ENCODE results near the gene PDE4B. TPM values are rescaled to one million over a fixed set of nuclear protein-coding genes. Genes with fewer than 3 reads are reported as not detected.

PDE4B gene
- total RNA-seq, 1 donor from 2014 or later = 1.6 TPM

DNA sequence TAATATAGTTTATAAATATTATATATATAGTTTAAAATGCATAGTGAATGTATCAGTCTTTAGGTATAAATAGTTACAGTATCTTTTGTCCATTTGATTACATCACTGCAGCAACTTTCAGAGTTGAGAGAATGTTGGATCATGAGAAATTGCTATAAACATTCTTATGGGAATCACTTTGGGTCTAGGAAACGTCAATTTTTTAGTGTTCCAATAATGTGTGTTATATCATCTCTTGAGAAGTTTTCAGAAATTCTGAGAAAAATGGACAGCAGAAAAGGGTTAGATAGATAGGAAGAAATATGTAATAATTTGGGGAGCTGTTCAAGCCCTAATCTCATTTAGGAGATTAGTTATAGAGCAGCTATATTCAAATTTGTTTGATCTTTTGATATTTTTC lies 556.1 kb downstream of the PDE4B start:
- no peak for ATAC-seq

DNA sequence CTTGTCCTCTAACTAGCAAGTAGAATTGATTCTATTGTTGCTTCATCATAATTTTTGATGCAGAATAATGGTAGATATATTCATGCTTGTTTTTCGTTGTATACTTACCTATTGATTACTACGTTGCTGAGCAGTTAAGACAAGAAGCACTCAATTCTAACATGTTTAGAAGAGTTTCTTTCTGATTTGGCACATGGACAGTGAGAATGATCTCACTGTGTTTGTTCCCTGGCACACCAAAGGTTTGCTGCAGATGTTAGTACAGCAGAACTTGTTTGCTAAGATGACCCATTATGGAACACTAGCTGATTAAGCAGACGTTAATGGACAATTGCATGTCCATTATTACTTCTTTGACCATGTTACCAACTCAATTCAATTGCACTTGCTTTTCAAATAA lies 556.5 kb downstream of the PDE4B start:
- no peak for ATAC-seq

DNA sequence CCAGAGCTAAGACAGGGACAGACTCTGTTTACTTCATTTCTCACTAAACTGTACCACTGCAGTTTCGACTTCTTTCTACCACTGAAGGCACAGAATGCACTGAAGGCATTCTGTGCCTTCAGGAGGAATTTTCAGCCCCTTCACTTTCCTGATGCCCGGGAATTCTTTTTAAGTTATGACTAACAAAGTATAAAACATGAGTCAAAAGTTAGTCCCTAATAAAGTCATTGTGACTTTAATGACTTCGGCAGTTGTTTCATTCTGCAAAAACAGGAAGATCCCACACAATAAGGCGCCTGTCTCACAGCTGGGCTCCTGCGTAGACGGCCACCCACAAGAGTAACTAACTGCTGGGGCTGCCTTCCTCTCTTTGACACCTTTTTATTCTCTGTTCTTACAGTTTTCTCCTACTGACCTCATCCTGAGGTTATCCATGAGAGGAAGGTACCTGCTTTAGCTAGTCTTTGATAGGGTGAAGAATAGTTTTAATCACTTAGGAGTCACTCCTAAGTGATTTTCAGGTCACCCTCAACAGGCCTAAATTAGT lies 557.4 kb downstream of the PDE4B start:
- no peak for ATAC-seq

DNA sequence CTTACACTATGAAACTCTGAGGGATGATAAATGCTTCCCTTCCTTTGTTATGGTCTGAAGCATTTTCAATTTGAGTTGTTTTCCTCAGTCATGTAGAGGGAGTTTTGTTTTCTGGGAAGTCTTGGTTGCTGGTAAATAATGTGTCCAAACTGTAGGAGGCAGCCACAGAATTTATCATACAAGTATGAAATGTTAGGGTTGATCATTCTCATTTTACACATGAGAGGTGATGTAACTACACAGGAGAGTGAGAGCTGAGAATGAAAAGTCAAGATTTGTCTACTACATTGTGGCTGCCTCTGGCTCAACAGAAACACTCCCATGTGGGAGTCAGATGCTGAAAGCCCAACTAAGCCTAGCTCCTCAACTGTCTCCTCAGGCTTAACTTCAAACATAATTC lies 558.8 kb downstream of the PDE4B start:
- ATAC-seq = no peak

DNA sequence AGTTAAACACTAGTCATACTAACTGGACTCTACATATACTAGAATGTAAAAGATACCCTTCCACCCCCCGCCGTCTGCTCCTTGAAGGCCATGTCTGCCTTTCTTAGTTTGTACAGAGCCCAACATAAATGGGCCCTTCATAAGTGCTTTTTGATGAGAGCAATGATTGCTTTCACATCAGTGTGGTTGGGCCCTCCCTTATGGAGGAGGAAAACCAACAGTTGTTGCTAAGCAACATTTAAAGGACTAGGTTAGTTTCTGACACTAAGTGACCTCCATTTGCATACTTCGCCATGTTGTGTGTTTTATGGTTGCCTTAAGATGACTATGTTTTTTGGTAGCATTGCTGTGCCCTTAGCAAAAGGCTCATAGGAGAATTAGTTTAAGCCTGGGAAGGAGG lies 559.2 kb downstream of the PDE4B start:
- peak; percentile 39 for ATAC-seq

DNA sequence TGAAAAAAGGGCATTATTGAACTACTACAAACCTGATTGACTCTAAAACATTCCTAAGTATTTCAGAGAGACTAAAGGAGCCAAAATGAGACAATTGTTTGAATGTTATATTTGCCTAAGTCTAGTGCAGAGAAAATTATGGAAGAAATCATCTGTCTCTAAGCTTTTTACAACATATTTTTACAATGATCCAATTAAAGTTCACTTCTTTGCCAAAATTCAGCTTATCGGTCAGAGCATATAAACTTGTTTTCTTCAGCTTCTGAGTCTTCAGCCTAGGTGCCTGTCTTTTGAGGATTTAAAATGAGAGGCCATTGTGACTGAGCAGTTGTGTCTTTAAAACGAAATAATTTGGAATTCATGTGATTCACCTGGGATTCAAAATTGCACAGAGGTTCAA lies 560.1 kb downstream of the PDE4B start:
- ATAC-seq = no peak

DNA sequence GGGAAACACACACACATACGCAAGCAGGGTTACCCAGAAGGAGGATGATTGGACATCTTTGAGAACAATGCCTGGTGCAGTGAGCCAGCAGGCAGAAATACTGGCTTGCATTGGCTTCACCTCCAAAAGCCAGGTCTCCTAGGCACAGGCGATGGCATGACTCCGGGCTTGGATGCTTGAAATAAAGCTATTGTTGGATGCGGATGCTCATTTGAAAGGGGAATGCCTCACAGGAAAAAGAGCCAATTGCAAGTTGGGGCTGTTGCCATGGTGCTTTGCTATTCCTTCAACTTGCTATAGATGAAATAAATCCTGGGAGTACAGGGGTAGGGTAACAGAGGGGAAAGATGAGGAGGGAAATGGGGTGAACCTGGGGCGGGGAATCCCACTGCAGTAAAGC lies 560.6 kb downstream of the PDE4B start:
- ATAC-seq = peak; percentile 32

DNA sequence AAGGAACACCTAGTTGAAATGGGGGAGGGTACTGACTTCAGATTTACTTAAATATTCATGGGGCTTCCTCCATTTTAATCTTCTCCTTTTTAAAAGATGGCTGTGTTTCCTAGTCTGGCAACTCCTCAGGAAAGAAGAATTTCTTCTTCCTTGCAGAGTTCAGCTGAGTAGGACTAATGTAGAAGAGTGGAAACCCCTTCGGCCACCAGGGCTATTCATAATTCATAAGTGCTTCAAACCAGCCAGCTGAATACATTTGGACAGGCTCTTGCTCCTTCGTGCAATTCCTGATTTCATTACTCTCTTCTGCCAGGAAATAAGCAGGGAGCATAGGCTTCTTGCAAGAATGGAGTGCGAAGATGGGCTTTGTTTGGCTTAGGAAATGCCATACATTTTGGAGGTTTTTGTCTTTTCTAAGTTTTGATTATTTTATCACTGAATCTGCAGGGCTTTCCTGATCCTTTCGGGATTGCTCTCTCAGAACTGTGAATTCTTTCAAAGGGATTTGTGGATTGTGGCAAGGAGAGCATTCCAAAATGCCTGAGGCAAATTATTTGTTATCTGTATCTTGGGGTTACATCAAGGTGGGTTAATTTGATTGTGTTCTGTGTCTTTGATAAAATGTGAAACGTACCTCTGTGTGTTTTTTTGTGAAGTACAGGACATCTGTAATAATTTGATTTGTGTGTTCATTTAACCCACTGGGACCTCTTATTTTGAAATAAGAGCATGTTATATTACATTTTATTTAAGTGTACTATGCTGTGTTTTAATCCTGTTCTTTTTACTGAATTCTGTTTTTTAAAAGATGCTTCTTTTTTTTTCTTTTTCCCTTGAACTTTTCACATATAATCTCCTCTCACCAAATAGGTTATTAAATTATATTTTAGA lies 561.9 kb downstream of the PDE4B start:
- no peak for ATAC-seq

DNA sequence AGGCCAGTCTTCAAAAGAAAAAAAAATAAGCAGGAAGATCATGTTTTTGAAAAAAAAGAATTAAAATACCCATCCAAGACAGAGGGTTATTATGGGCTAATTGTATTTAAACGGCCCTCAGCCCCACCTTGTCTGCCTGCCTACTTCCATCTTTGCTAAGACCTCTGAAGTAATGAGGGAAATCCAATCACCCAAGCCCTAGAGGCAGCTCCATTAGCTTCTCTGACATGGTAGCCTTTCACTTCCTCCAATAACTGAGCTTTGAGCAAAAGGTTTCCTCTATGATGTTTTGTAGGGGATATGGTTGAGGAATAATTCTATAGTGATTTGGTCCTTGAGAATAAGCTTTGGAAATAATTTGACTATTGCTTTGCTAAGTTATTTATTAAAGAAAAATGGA lies 563.1 kb downstream of the PDE4B start:
- ATAC-seq = no peak

DNA sequence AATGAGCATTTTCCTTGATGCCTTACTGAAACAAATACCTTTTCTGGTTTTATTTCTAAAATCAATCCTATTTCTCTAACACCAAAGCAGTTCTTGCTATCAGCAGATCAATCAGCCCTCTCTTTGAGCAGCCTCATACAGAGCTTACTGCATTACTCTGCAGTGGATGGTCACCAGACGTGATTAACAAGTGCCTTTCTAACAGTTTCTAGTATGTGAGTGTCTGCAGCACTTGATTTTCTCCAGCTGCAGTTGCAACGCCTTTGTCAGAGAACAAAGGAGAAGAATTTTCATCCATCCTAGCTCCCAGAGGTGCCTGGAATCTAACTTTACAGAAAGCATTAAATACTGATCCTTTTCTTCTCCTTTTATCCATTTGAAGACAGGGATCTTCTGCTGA lies 563.9 kb downstream of the PDE4B start:
- no peak for ATAC-seq

DNA sequence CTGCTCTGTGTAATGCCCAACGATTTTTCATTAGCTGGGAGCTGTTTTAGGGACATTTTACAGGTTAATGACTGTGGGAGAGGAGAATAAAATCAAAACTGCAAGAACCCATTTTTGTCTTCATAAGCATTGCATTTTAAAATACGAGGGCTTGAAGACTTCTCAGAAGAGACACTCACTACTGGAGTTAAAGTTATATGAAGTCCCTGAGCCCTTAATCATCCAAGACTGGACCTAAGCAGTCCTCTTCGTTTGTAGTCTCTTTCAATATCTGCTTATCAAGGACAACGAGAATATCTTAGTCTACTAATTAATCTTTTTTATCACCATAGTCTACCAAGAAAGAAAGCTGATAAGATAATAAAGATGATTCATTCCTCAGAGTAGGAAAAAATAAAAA lies 564.3 kb downstream of the PDE4B start:
- ATAC-seq = no peak

DNA sequence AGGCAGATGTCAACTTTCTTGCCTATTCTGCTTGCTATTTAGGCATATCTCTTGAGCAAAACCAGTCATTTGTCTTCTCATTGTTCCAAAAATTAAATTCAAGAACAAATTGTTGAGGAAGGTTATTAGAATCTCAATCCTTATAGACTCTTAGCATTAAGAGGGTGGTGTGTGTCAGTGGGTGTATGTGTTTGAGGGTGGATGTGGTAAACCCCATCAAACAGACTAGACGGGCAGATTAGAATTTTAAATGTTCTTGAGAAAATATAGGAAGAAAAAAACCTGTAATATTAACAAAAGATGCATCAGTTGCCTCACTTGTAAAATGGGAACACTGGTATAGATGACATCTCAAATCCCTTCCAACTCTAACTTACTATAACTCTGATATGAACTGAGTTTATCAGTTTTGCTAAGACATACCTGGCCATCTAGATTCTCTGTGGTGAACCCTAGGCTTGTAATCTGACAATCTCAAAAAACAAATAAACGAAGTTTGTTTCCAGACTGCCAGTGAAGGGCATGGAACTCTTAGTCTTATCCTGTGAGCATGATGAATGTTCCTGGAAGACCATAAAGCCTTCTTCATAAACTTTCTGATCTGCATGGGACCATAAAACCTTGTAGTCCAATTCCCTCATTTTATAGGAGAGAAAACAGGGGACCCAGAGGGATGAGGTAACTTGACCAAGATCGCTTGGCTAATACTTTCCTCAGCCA lies 564.9 kb downstream of the PDE4B start:
- ATAC-seq = no peak

DNA sequence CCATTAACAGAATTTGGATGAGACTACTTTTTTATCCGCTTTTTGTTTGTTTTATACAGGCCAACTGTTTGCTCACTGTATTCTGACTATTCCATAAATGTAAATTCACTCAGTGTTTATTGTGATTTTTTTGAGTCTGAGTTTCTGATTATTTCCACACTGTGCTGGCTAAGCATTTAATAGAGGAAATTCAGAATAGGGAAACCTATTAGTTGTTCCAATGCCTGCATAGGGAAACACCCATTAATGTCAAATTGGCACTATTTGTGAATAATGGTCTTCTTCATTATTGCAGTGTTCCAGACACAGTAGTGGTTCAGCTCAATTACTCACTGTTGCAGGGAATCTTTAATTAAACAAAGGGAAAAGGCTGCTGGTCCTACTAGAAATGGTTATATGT lies 566.6 kb downstream of the PDE4B start:
- no peak for ATAC-seq

DNA sequence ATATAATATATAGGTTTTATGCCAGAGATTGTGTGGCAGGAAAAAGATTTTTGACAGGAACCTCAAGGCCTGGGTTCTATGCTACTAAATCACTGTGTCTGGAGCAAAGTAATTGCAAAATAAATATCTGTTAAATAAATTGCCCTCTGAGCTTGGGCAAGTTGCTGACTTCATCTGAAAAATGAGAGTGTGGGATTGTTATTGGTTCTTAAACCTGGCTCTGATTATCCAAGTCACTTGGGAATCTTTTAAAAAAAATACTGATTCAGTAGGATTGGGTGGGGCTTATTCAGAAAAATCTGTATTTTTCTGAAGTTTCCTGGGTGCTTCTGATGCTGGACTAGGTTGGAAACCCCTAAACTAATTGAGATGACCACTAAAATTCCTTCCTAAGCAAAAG lies 567.1 kb downstream of the PDE4B start:
- ATAC-seq = no peak

DNA sequence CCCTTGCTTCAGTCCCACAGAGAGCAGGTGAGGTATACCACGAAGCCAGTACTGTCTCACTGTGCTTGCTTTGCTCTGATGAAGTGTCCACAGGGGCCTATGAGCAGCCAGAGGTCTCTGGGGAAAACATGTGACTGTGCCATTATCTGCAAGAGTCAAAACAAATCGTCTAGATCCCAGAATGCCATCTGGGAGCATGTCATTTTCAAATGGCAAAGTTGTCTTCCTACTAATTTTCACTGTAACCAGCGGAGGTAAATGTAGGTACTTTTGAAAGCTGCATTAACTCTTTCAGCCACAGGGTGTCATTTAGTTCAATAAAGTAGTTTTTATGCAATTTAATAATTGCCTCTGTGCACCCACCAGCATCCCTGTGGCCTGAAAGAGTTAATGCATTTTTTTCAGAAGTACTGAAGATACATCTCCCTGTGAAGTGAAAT lies 567.6 kb downstream of the PDE4B start:
- ATAC-seq = no peak

DNA sequence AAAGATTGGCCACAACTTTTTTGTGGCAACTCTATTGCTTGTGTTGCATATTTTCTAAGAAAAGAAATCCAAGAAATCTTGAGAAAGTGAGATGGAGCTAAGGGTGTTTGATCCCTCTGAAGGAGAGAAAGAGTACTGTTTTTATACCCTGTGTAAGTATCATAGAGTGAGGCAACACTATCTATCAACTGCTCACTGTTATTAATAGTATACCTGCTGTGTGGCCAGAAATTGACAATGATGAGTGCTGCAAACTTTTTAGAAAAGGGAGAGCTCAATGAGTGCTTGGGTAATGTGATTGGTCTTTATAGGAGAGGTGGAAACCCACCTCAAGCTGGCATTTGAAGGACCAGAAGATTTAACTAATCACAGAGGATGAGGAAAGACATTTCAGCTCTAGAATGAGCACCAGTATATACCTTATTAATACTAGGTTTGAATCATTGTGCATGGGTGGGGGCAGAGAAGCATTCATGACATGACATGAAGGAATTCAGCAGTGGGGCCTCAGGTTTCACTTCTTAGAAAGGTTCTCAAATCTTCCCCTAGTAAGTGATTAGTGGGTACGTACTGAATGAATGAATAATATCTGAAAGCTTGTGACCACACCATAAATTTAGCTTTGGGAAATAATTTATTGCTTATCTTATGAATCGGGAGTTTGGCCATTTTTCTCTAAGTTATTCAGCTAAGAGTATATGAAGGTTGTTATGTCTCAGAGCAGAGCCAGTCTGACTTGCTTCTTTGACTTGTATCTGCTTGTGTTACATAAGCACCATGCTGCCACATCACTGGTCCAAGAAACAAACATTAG lies 572.1 kb downstream of the PDE4B start:
- no peak for ATAC-seq

DNA sequence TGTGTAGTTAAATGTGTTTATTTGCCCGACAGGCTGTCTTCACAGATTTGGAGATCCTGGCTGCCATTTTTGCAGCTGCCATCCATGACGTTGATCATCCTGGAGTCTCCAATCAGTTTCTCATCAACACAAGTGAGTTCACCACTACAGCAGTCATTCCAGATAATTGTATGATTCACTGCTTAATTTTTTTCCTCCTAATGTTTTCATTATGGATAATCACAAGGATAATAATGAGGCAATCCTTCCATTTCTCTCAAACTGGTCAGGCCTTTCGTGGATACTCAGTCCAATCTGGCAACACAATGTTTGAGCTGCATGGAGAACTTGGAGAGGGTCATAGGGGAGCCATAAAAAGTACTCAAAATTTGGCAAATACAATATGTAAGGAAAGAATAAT lies 572.9 kb downstream of the PDE4B start:
- no peak for ATAC-seq

DNA sequence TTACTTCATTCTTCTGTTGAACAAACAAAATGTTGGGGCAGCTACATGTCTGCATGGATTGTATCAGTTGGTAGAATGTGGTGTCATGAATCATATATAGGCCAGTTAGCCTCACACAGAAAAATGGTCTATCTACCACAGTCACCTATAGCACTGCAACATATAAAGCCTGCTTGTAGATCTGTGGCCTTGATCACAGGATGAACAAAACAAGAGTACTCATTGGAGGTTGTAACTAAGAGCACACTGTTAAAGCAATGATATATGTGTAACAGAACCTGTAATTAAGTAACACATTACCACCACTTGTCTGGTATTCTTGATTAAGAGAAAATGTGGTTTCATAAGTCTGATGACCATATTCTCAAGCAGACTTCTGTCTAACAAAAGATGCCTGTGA lies 573.9 kb downstream of the PDE4B start:
- ATAC-seq = no peak

DNA sequence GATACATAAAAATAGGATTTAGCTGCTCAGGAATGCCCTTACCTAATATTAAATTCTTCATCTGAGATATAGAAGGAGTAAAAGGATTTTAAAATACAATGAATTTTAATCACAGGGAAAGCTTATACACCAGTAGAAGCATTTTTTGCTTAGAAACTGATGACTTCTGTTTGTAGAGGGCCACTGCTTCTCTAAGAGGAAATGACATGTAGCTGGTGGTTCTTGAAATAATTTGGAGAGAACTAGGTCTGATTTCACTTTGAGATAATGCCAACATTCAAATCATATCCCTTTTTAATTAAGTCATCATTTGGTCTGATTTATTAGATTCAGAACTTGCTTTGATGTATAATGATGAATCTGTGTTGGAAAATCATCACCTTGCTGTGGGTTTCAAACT lies 574.7 kb downstream of the PDE4B start:
- no peak for ATAC-seq

DNA sequence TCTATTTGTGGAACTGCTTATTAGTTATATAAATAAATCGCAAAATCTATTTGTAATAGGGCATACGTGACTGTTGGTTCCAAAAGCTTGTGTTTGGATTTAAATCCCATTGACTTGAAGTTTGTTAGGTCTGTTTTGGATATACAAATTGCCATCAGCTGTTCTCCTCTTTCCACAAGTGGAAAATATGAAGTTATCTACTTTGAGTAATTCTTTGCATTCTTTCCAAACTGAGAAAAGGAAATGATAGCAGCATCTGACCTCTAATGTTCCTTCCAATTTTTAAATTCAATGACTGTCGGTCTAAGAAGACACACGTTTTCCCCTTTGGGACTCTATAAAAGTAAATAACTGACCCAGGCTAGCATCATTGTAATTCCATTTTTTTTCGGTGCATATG lies 575.6 kb downstream of the PDE4B start:
- ATAC-seq = no peak

DNA sequence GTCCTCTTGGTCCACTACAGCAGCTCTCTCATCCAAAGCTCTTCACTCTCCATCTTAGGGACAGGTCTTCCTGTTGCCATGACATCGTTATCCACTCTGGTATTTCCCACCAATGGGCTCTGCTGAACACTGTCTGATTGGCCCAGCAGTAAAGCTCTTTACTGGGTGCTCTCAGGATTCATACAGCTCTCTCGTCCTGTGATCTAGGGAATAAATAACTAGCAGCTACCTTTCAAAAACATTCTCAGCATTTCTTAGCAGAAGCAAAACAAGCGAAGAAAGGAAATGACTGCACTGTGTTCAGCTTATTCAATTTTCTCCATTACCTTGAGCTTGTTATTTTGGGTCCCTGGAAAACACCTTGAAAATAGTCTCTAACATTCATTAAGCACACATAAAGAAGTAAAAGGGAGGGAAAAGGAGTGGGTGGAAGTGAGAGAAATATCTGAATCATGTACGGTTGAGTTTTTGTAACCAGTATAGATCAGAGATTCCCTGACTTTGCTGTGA lies 577.8 kb downstream of the PDE4B start:
- no peak for ATAC-seq

DNA sequence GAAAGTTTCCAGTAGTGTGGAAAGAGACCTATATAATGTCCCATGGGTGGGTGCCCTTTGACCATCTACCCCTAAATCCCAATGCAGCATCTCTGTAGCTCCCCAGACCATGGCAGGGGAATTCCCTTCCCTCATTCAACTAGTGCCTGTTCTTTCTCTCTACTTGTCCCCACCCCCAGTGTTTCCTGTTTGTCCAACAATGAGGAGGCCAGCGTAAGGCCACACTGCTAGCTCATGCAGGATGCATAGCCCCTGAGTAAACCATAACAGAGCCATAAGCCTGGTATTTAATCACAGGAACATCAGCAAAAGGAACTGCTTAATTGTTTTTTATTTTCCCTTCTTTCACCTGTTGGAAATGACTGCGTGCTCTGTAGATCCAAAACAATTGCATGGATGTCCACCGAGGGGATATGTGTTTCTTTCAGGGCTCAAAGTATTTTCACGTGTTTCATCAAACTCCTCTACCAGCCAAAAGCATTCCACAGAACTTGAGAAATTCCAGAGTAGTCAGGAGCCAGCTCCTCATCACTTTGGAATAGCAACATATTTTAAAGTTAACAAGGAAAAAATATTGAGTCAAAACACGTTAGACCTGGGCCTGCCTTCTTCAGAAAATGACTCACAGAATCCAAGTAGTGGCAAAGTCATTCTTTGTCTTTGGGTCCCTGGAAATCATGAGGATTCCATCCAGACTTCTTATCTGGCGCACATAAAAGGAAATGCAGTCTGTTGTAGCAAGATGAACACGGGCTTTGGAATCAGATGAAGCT lies 578.7 kb downstream of the PDE4B start:
- ATAC-seq = peak; percentile 43
